GM18520 (cell line): ENCODE results near the gene SLC25A41.

Experiments
- ATAC-seq: cut with Tn5 transposase; IDR thresholded peaks from one replicate; pipeline ENCODE4 v1.9.1; 2021; ENCODE audit not compliant: unreplicated experiment

The SLC25A41 gene

DNA sequence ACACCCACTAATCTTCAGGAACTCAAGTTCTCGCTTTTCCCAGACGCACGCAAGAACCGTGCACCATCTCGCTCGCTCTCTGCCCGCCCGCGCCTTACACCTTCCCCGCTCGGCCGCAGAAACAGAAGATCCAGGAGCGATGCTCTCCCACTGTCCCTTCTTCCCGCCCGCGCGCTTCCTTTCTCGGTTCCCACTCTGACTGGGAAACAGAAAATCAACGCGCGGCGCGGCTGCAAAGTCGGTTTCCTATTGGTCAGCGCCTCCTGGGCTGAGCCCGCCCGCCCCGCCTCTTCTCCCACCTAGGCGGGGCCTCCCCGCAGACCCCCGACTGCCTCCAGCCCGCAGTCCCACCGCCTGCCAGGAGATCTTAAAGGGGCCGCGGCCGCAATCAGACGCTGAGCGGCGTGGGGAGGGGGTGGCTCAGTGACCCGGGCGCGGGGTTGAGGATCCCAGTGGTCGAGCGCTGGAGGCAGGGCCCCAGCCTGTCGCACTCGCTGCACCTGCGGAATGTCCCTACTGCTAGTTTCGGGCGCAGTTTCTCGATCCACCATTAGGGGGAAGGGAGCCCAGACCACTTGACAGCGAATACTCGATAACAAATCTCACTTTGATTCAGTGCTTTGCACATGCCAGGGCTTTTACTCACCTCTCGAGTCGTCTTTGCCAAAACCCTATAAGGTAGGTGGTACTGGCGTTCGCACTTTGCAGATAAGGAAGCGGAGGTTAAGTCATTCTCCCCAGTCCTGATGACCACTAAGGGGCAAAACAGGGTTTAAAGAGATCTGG is 26.7 kb upstream of the SLC25A41 start:
- ATAC-seq: peak; percentile 78

- ATAC-seq: peak; percentile 20
Observed at GRCh38 chr19:6459262-6460098, 25.9 kb upstream of the SLC25A41 start, which contains the start of gene SLC25A23. TSS of gene SLC25A23 (minus strand) at chr19:6459792. CDS start at chr19:6459628, 164 bp downstream.

- no peak for ATAC-seq
Observed at GRCh38 chr19:6458695-6459261, 25.2 kb upstream of the SLC25A41 start.

GRCh38 chr19:6457958-6458694 is 24.6 kb upstream of the SLC25A41 start:
- no peak for ATAC-seq

DNA sequence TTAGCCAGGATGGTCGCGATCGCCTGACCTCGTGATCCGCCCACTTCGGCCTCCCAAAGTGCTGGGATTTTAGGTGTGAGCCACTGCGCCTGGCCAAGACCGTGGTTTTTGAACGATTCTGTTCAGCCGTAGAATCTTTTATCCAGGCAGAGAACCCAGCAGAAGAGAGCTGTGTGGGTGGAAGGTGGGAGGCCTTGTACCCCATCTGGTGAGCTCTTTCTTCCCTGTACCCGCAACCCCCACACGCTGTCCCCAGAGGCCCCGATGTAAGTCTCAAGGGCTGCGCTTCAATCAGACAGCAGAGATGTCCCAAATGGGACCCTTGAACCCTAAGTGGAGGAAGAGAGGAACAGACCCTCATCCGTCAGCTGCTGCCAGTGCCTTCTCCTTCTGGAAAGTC is 22.4 kb upstream of the SLC25A41 start:
- no peak for ATAC-seq

GRCh38 chr19:6453951-6454565 is 20.5 kb upstream of the SLC25A41 start:
- ATAC-seq: no peak

DNA sequence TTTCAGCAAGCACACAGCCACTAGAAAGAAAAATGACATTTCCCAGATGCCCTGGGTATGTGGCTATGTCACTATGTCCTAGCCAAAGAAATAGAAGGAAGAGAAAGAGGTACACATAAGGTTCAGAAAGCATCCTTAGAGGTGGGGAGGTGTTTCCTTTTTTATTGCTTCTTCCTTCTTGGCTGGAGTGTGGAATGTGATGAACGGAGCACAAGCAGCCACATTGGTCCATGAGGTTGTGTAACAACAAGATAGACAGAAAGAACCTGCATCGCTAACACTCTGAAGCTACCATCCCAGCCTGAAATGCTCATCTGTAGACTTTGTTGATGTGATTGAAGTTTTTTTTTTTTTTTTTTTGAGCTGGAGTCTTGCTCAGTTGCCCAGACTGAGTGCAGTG is 19.3 kb upstream of the SLC25A41 start:
- no peak for ATAC-seq

GRCh38 chr19:6452223-6452614 is 18.7 kb upstream of the SLC25A41 start:
- ATAC-seq: no peak

DNA sequence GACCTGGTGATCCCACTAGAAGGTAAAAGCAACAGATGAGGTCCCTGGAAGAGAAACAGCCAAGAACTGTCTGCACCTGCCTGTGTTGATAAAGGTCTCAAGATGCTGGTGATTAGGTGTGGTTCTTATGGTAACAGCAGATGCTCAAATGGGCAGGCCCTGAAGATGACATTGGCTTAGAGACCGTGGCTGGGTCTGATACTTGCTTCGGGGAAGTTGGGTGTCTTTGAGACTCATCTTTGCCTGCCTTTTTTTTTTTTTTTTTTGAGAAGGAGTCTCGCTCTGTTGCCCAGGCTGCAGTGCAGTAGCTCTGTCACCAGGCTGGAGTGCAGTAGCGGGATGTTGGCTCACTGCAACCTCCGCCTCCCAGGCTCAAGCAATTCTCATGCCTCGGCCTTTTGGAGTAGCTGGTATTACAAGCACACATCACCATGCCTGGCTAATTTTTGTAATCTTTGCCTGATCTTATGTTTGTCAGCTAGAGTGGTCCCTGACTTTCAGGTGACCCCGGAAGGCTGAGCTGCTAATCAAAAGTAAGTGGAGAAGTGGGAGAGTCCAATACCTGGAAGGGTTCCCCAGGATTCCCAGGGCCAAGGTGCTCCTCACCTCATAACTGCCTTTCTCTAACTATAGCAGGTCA is 18.1 kb upstream of the SLC25A41 start:
- no peak for ATAC-seq

DNA sequence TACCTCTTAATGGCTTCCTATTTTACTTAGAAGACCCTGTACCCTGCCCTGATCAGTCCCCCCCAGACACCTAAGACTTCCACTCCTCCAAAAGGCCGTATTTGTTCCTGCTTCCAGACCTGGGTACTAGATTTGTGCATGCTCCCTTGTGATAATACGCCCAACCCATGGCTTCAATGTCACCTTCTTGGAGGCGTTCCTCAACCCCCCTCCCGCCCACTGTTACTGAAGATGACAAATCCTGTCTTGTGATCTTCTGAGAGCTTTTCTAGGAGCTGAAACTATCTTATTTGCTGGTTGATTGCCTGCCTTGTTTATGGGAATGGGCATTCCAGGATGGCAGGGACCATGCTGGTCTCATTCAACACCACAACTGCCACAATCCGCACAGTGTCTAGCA is 16.6 kb upstream of the SLC25A41 start:
- no peak for ATAC-seq

- ATAC-seq: no peak
Observed at GRCh38 chr19:6448045-6448444, 14.5 kb upstream of the SLC25A41 start.

GRCh38 chr19:6446452-6446851 is 12.9 kb upstream of the SLC25A41 start:
- ATAC-seq: no peak

DNA sequence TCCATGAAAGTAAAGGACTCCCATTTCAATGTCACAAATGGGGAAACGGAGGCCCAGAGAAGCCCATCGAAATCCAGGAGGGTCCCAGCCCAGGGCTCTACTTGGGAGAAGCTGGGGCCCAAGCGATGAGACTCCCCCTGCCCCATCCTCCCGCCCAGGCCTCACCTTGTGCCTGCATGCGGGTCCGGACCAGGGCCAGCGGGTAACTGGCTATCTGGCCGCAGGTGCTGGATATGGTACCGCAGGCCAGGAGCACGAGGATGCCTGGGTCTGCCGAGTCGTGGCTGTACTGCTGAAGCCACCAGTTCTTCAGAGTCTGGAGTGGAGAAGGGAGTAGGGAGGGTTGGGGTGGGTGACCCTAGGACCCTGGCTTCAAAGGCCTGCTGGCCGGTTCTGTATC is 10.4 kb upstream of the SLC25A41 start:
- no peak for ATAC-seq

GRCh38 chr19:6442087-6442688 is 8.6 kb upstream of the SLC25A41 start:
- ATAC-seq: no peak

DNA sequence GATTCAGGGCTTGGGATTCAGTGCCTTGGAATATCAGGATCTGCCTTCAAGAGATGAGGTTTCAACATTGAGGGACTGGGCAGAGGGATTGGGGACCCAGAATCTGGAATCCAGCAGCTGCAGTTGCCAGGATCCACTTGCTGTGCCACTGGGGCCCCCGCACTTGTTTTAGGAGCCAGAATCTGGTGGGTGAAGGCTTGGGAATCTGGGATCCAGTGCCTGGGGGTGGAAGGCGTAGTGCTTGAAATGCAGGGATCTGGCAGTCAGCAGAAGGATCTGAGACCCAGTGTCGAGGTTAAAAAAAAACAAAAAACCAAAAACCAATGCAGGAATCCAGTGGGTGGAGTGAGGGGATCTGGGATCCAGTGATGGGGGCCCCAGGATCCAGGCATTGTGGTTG is 7.3 kb upstream of the SLC25A41 start:
- ATAC-seq: no peak

GRCh38 chr19:6439743-6440142 is 6.2 kb upstream of the SLC25A41 start:
- ATAC-seq: no peak

GRCh38 chr19:6433165-6433564 is 398 bp downstream of the SLC25A41 start:
- ATAC-seq: no peak

DNA sequence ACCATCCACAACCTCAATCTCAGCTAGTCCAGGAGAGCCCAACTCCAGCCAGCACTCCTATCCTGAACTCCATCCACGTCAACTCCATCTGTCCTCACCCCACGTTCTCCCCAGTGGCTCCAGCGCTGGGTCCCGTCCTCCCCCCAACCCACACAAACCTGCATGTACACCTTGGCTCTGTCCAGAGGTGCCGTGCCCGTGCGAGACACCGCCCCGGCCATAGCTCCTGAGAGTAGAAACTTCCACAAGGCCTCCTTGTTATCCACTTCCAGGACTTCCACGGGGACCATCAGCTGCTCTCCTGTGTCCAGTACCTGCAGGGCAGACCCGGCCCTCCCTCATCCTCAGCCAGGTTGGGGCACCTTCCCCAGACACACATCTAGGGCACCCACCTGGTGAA is 1.7 kb downstream of the SLC25A41 start:
- no peak for ATAC-seq

DNA sequence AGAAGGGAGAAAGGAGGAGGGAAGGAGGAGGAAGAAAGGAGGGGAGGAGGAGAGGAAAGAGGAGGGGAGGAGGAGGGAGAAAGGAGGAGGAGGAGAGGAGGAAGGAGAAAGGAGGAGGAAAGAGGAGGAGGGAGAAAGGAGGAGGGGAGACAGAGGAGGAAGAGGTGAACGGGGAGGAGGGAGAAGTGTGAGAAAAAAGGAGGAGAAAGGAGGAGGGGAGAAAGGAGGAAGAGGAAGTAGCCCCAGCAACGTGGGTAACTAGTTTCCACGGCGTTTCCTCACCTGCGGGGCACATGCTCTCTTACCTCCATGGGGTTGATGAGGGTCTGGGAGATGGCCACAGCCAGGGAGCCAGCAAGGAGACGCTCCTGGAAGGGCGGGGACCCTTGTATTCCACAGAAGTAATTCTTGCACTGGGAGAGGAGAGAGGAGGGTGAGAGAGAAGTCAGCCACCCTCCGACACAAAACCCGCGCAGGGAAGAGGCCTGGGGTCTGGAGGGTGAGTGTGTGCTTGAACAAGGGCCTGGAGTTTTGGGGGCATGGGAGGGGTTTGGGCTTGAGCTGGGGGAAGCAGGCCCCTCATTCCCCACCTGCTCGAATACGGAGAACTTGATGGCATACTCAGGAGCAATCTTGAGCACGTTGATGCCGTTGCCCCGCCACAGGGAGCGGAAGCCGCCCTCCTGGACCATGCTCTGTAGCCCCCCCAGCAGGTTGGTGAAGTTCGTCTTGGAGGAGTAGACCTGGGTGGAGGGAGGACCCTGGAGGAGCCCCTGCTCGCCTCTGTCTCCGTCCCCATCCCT is 3.9 kb downstream of the SLC25A41 start:
- no peak for ATAC-seq
